Liver (tissue), 9 donors: Measurements from ENCODE around the gene ZNF436. TPM values are rescaled to one million over a fixed set of nuclear protein-coding genes. Genes with fewer than 3 reads are reported as not detected.

Experiments used
- DNase-seq: peaks from one replicate; pipeline ENCODE4 v3.0.0-alpha.2; 2017; ENCODE audit warnings: low spot score
- H3K27ac ChIP-seq, 2 donors: one replicate each; pipeline ENCODE4 v1.7.0; 2013; ENCODE audit warnings: inconsistent platforms in 2 of 2, low read length in 2 of 2, control low read depth in 1 of 2, low read depth in 1 of 2, mild to moderate bottlenecking in 1 of 2
- H3K27me3 ChIP-seq, 4 donors: one replicate each; pipeline versions ENCODE4 v1.6.1 to v1.7.0; 2013; ENCODE audit warnings: low read length in 3 of 4, inconsistent platforms in 1 of 4, mild to moderate bottlenecking in 1 of 4, moderate library complexity in 1 of 4; ENCODE audit not compliant: control insufficient read depth in 4 of 4, insufficient read depth in 4 of 4
- H3K36me3 ChIP-seq, 4 donors: one replicate each; pipeline versions ENCODE4 v1.6.1 to v1.7.0; 2013; ENCODE audit warnings: low read length in 3 of 4, mild to moderate bottlenecking in 3 of 4, low read depth in 1 of 4, moderate library complexity in 1 of 4; ENCODE audit not compliant: control insufficient read depth in 4 of 4, insufficient read depth in 3 of 4
- H3K4me1 ChIP-seq, 4 donors: one replicate each; pipeline versions ENCODE4 v1.6.1 to v1.7.0; 2013; ENCODE audit warnings: low read length in 3 of 4, mild to moderate bottlenecking in 3 of 4, moderate library complexity in 1 of 4; ENCODE audit not compliant: control insufficient read depth in 4 of 4, insufficient read depth in 4 of 4
- H3K4me3 ChIP-seq, 3 donors: one replicate each; pipeline versions ENCODE4 v1.6.1 to v1.7.0; 2013; ENCODE audit warnings: low read length in 3 of 3, control low read depth in 1 of 3, low read depth in 1 of 3, mild to moderate bottlenecking in 1 of 3
- H3K9ac ChIP-seq, 2 donors: one replicate each; pipeline ENCODE4 v1.7.0; 2013; ENCODE audit warnings: low read length in 2 of 2, mild to moderate bottlenecking in 2 of 2, moderate library complexity in 2 of 2, control low read depth in 1 of 2, low read depth in 1 of 2
- H3K9me3 ChIP-seq, 4 donors: one replicate each; pipeline versions ENCODE4 v1.6.1 to v1.7.0; 2013; ENCODE audit warnings: low read length in 3 of 4; ENCODE audit not compliant: control insufficient read depth in 4 of 4
- EGR1 ChIP-seq, 2 donors: IDR thresholded peaks; 2 replicates each; pipeline ENCODE4 v1.6.1; 2016 to 2018; ENCODE audit warnings: antibody characterized with exemption in 2 of 2, low read depth in 2 of 2
- FOXA1 ChIP-seq: IDR thresholded peaks from 2 replicates; pipeline ENCODE4 v1.6.1; 2016; ENCODE audit warnings: antibody characterized with exemption
- FOXA2 ChIP-seq: IDR thresholded peaks from 2 replicates; pipeline ENCODE4 v1.6.1; 2016; ENCODE audit warnings: antibody characterized with exemption
- GABPA ChIP-seq, 2 donors: IDR thresholded peaks in 1 of 2; conservative IDR thresholded peaks in 1 of 2; 2 replicates each; pipeline ENCODE4 v1.6.1; 2016; ENCODE audit warnings: antibody characterized with exemption in 2 of 2, mild to moderate bottlenecking in 1 of 2, moderate library complexity in 1 of 2
- HNF4A ChIP-seq, 2 donors: conservative IDR thresholded peaks; 2 replicates each; pipeline ENCODE4 v1.6.1; 2016; ENCODE audit warnings: antibody characterized with exemption in 2 of 2, mild to moderate bottlenecking in 2 of 2
- HNF4G ChIP-seq: IDR thresholded peaks from 2 replicates; pipeline ENCODE4 v1.6.1; 2016; ENCODE audit warnings: antibody characterized with exemption
- JUND ChIP-seq, 2 donors: IDR thresholded peaks; 2 replicates each; pipeline ENCODE4 v1.6.1; 2016; ENCODE audit warnings: antibody characterized with exemption in 2 of 2
- NR2F2 ChIP-seq: IDR thresholded peaks from 2 replicates; pipeline ENCODE4 v1.6.1; 2016; ENCODE audit warnings: antibody characterized with exemption
- RAD21 ChIP-seq, 2 donors: IDR thresholded peaks; 2 replicates each; pipeline ENCODE4 v1.6.1; 2016; ENCODE audit warnings: antibody characterized with exemption in 2 of 2, mild to moderate bottlenecking in 2 of 2
- RXRA ChIP-seq, 2 donors: IDR thresholded peaks; 2 replicates each; pipeline ENCODE4 v1.6.1; 2017 to 2018; ENCODE audit warnings: antibody characterized with exemption in 2 of 2, mild to moderate bottlenecking in 1 of 2
- SP1 ChIP-seq: IDR thresholded peaks from 2 replicates; pipeline ENCODE4 v1.6.1; 2018; ENCODE audit warnings: antibody characterized with exemption, mild to moderate bottlenecking
- TAF1 ChIP-seq: conservative IDR thresholded peaks from 2 replicates; pipeline ENCODE4 v1.6.1; 2016; ENCODE audit warnings: antibody characterized with exemption, mild to moderate bottlenecking
- YY1 ChIP-seq: IDR thresholded peaks from 2 replicates; pipeline ENCODE4 v1.6.1; 2016; ENCODE audit warnings: antibody characterized with exemption, mild to moderate bottlenecking
- WGBS: extraction: QIAGEN DNeasy Blood & Tissue Kit; methylation state at CpG from one replicate; pipeline ENCODE4 v1.1.7; 2013; 5-methylcytosine and 5-hydroxymethylcytosine counted together
- polyA plus RNA-seq, 2 donors: library from polyadenylated mRNA; stranded (reverse) in 1 of 2; unstranded in 1 of 2; fragments of 200-250 nt in 1 of 2; fragments of >200 nt in 1 of 2; fragmentation: Nextera tagmentation in 1 of 2; extraction: Ambion mirVana in 1 of 2; gene quantifications; one replicate each; pipeline versions ENCODE4 v1.2.1 to v1.2.3, GENCODE V29; 2013 to 2015
- total RNA-seq, 2 donors: library from RNA; depleted of rRNA; stranded (reverse); fragments of >200 nt; gene quantifications; one replicate each; pipeline ENCODE4 v1.2.3, GENCODE V29; 2014
- TF ChIP-seq, protein P1 (sequence below): IDR thresholded peaks from 2 replicates; pipeline ENCODE4 v1.6.1; 2016; ENCODE audit warnings: antibody characterized with exemption, mild to moderate bottlenecking
- TF ChIP-seq, protein P2 (sequence below): IDR thresholded peaks from 2 replicates; pipeline ENCODE4 v1.6.1; 2016; ENCODE audit warnings: antibody characterized with exemption
- TF ChIP-seq, protein P3 (sequence below): fragments of 150-350 bp; IDR thresholded peaks from 2 replicates; pipeline ENCODE4 v1.5.1; 2017; ENCODE audit warnings: improper control_type of control experiment, low read depth, low read length; ENCODE audit not compliant: missing input control
- TF ChIP-seq, protein P4 (sequence below): IDR thresholded peaks from 2 replicates; pipeline ENCODE4 v1.6.1; 2016; ENCODE audit warnings: antibody characterized with exemption
- TF ChIP-seq, protein P5 (sequence below): IDR thresholded peaks from 2 replicates; pipeline ENCODE4 v1.6.1; 2016; ENCODE audit warnings: antibody characterized with exemption
- donor health status: healthy.
- donor health status: healthy.
- donor health status: healthy.
- donor health status: healthy.
- donor health status: healthy.

The ZNF436 gene
- total and polyA plus RNA-seq, 4 donors = 1.3 to 8.0 (median 3.7) TPM

DNA sequence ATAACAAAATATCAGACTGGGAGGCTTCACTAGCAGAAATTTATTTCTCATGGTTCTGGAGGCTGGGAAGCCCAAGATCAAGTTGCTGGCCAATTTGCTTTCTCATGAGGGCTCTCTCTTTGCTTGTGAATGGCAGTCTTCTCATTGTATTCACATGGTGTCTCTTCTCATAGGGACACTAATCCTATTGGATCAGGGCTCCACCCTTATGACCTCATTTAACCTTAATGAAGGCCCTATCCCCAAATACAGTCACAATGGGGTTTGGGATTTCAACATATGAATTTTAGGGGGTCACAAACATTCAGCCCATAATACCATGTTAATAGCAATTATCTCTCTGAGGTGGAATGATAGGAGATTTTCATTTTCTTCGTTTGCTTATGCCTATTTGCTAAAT lies 29.6 kb upstream of the ZNF436 start:
- 99% methylated on average over 1 of the region's 1 CpG for WGBS

DNA sequence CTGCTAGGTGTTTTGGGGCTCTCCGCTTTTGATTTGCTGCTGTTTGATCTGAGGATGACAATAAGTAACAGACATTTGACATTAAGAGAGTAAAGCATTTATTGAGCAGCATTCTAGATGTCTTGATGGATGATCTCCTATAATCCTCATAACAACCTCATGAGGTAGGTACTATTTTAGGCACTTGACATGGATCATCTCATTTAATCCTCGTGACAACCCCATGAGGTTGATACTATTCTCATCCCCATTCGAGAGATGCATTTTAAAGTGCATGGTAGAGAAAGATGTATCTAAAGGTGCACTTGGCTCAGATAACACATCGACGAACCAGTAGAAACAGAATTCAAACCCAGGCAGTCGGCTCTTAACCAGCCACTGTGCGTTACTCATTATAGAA lies 28.3 kb upstream of the ZNF436 start:
- H3K4me3 ChIP-seq = no peak overlapping the region
- peaks cover 0 to 56% (median 21%) of the 10 kb centered on the region in 4 donors for H3K36me3 ChIP-seq
- H3K27ac ChIP-seq = no peak overlapping the region
- no peak overlapping the region for H3K9ac ChIP-seq
- no peaks in the 10 kb centered on the region for H3K27me3 ChIP-seq
- 97% methylated on average over 7 of the region's 7 CpGs for WGBS
- H3K4me1 ChIP-seq = peaks cover 0 to 7% (median 2%) of the 10 kb centered on the region in 4 donors
- no peaks in the 10 kb centered on the region for H3K9me3 ChIP-seq
- DNase-seq = no peak
- TF ChIP-seq RXRA (IDR thresholded peaks at IDR 0.05) = no peak
- TF ChIP-seq, protein P1, sequence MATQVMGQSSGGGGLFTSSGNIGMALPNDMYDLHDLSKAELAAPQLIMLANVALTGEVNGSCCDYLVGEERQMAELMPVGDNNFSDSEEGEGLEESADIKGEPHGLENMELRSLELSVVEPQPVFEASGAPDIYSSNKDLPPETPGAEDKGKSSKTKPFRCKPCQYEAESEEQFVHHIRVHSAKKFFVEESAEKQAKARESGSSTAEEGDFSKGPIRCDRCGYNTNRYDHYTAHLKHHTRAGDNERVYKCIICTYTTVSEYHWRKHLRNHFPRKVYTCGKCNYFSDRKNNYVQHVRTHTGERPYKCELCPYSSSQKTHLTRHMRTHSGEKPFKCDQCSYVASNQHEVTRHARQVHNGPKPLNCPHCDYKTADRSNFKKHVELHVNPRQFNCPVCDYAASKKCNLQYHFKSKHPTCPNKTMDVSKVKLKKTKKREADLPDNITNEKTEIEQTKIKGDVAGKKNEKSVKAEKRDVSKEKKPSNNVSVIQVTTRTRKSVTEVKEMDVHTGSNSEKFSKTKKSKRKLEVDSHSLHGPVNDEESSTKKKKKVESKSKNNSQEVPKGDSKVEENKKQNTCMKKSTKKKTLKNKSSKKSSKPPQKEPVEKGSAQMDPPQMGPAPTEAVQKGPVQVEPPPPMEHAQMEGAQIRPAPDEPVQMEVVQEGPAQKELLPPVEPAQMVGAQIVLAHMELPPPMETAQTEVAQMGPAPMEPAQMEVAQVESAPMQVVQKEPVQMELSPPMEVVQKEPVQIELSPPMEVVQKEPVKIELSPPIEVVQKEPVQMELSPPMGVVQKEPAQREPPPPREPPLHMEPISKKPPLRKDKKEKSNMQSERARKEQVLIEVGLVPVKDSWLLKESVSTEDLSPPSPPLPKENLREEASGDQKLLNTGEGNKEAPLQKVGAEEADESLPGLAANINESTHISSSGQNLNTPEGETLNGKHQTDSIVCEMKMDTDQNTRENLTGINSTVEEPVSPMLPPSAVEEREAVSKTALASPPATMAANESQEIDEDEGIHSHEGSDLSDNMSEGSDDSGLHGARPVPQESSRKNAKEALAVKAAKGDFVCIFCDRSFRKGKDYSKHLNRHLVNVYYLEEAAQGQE = no peak
- TF ChIP-seq, protein P2, sequence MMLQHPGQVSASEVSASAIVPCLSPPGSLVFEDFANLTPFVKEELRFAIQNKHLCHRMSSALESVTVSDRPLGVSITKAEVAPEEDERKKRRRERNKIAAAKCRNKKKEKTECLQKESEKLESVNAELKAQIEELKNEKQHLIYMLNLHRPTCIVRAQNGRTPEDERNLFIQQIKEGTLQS = no peak
- TF ChIP-seq, protein P3, sequence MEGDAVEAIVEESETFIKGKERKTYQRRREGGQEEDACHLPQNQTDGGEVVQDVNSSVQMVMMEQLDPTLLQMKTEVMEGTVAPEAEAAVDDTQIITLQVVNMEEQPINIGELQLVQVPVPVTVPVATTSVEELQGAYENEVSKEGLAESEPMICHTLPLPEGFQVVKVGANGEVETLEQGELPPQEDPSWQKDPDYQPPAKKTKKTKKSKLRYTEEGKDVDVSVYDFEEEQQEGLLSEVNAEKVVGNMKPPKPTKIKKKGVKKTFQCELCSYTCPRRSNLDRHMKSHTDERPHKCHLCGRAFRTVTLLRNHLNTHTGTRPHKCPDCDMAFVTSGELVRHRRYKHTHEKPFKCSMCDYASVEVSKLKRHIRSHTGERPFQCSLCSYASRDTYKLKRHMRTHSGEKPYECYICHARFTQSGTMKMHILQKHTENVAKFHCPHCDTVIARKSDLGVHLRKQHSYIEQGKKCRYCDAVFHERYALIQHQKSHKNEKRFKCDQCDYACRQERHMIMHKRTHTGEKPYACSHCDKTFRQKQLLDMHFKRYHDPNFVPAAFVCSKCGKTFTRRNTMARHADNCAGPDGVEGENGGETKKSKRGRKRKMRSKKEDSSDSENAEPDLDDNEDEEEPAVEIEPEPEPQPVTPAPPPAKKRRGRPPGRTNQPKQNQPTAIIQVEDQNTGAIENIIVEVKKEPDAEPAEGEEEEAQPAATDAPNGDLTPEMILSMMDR = no peak
- TF ChIP-seq NR2F2 = no peak
- no peak for TF ChIP-seq EGR1 (IDR thresholded peaks at IDR 0.05; ENCODE audit: low read depth in 2 of 2)
- no peak for TF ChIP-seq TAF1

More for the DNA sequence above, 29.6 kb upstream of the ZNF436 start:
- Histone ChIP-seq H3K27me3 (no peaks in the 10 kb centered on the region), H3K4me3 (no peak overlapping the region), H3K9ac (no peak overlapping the region), H3K36me3 (peaks cover 0 to 57% (median 19%) of the 10 kb centered on the region in 4 donors), H3K27ac (no peak overlapping the region), H3K9me3 (no peaks in the 10 kb centered on the region), H3K4me1 (peaks cover 5 to 16% (median 8%) of the 10 kb centered on the region in 4 donors)
- no peak for DNase-seq
- TF ChIP-seq NR2F2 (no peak), FOXA2 (no peak), RAD21 (IDR thresholded peaks at IDR 0.05) (no peak), RXRA (IDR thresholded peaks at IDR 0.05) (no peak), HNF4G (no peak), FOXA1 (no peak), SP1 (no peak), JUND (IDR thresholded peaks at IDR 0.05) (no peak), HNF4A (conservative IDR thresholded peaks at IDR 0.05) (no peak), GABPA (IDR thresholded peaks at IDR 0.05 in 1 of 2, conservative IDR thresholded peaks at IDR 0.05 in 1 of 2) (no peak), YY1 (no peak), TAF1 (no peak)
- TF ChIP-seq, protein P4, sequence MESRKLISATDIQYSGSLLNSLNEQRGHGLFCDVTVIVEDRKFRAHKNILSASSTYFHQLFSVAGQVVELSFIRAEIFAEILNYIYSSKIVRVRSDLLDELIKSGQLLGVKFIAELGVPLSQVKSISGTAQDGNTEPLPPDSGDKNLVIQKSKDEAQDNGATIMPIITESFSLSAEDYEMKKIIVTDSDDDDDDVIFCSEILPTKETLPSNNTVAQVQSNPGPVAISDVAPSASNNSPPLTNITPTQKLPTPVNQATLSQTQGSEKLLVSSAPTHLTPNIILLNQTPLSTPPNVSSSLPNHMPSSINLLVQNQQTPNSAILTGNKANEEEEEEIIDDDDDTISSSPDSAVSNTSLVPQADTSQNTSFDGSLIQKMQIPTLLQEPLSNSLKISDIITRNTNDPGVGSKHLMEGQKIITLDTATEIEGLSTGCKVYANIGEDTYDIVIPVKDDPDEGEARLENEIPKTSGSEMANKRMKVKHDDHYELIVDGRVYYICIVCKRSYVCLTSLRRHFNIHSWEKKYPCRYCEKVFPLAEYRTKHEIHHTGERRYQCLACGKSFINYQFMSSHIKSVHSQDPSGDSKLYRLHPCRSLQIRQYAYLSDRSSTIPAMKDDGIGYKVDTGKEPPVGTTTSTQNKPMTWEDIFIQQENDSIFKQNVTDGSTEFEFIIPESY = no peak
- TF ChIP-seq, protein P5, sequence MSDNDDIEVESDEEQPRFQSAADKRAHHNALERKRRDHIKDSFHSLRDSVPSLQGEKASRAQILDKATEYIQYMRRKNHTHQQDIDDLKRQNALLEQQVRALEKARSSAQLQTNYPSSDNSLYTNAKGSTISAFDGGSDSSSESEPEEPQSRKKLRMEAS = no peak
- TF ChIP-seq, protein P3 = no peak
- TF ChIP-seq, protein P1 = no peak
